Kidney epithelial cell (primary cell): Measurements from ENCODE around the gene C18orf54. TPM values are rescaled to one million over a fixed set of nuclear protein-coding genes. Genes with fewer than 3 reads are reported as not detected.

Source experiments
- DNase-seq: peaks from one replicate; pipeline ENCODE4 v3.0.0-alpha.2; 2010; ENCODE audit warnings: low read depth
- H3K27me3 ChIP-seq: 2 replicates; pipeline ENCODE4 v1.6.0; 2011; ENCODE audit warnings: low read length; ENCODE audit not compliant: control insufficient read depth, insufficient read depth
- H3K36me3 ChIP-seq: 2 replicates; pipeline ENCODE4 v1.5.1; 2011; ENCODE audit warnings: low read length; ENCODE audit not compliant: control insufficient read depth, insufficient read depth
- H3K4me3 ChIP-seq: 2 replicates; pipeline ENCODE4 v1.5.1; 2011; ENCODE audit warnings: low read depth, mild to moderate bottlenecking, control low read depth, low read length
- total RNA-seq: library from RNA; depleted of rRNA; stranded (reverse); fragments of >200 nt; gene quantifications from 2 replicates; pipeline ENCODE4 v1.2.3, GENCODE V29; 2015
- TF ChIP-seq, protein P1 (sequence below): IDR thresholded peaks from 2 replicates; pipeline ENCODE4 v1.5.1; 2011; ENCODE audit warnings: mild to moderate bottlenecking, moderate library complexity, low read length, control low read depth, inconsistent platforms; ENCODE audit not compliant: insufficient read depth, poor library complexity, severe bottlenecking

C18orf54 gene
- total RNA-seq, 1 donor from 2014 or later = 3.4 TPM

DNA sequence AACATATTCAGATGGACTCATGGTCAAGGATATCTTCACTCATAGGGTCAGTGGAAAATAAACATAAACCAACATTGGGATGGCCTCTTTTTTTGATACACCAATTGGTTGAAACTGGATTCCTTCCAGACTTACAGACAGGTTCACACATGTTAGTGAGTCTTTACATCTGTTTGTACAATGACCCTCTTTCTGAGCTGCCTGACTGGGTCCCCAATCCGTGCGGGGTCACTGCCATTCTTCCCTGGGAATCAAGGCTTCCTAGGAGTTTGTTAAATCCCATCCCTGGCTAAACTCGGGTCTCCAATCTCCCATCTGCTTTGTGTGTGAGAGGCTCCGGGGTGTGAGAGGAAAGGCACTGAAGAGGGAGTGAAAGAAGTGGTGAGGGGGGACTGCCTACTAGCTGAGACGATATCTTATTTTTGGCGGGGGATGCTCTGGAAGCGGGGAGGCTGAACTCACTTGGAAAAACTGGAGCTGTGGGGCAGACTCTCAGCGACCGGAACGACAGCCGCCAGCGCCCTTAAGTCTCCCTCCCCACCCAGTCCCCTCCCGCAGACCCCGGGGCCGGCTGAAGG is 535 bp upstream of the C18orf54 start:
- Histone ChIP-seq H3K36me3 (no peaks in the 10 kb centered on the region), H3K27me3 (no peaks in the 10 kb centered on the region), H3K4me3 (peak overlapping the region; percentile 83)
- DNase-seq = no peak
- TF ChIP-seq, protein P1, sequence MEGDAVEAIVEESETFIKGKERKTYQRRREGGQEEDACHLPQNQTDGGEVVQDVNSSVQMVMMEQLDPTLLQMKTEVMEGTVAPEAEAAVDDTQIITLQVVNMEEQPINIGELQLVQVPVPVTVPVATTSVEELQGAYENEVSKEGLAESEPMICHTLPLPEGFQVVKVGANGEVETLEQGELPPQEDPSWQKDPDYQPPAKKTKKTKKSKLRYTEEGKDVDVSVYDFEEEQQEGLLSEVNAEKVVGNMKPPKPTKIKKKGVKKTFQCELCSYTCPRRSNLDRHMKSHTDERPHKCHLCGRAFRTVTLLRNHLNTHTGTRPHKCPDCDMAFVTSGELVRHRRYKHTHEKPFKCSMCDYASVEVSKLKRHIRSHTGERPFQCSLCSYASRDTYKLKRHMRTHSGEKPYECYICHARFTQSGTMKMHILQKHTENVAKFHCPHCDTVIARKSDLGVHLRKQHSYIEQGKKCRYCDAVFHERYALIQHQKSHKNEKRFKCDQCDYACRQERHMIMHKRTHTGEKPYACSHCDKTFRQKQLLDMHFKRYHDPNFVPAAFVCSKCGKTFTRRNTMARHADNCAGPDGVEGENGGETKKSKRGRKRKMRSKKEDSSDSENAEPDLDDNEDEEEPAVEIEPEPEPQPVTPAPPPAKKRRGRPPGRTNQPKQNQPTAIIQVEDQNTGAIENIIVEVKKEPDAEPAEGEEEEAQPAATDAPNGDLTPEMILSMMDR = no peak

DNA sequence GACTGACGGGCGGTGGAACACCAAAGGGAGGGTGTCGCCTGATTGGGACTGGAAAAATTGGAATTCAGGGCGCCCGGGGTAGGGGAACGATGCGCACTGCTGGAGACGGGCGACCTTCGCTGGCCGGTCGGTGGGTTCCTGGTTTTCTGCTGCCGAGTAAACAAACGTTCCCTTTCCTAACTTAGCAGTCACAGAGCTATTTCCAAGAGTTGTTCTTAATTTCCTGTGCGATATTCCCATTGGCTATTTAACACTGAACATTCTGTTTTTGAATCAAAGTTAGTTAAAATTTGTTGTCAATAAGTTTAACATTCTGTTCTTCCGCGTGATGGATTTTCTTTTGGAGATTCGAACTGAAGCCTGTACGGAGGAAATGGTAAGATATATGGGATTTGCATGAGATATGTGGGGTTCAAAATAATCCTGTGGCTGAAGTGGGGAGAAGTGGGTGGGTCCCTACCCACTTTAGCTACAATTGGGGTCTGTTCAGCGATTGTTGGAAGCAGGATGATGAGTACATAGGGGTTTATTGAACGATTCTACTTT is 862 bp downstream of the C18orf54 start:
- H3K4me3 ChIP-seq = peak overlapping the region; percentile 83
- no peak for DNase-seq

DNA sequence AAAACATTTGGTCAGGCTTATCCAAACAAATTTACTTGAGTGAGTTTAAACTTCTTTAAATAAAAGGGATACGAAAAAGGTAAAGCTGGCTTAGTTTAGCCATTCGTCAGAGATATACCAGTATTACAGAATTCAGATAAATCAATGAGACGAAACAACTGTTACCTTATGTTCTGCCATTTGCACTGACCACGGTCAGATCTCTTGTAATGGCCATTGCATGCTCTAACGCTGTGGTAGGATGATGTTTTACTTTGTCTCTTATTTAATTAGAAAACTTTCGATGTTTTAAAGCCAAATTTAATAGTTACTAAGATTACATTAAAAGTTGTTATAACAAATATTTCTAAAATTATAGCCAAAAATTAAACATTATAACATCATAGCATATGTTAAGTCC is 1.5 kb downstream of the C18orf54 start:
- TF ChIP-seq, protein P1 = no peak
- Histone ChIP-seq H3K4me3 (peak overlapping the region; percentile 83), H3K27me3 (no peaks in the 10 kb centered on the region), H3K36me3 (no peaks in the 10 kb centered on the region)
- no peak for DNase-seq

More for the DNA sequence above, 862 bp downstream of the C18orf54 start:
- Histone ChIP-seq H3K27me3 (no peaks in the 10 kb centered on the region), H3K36me3 (no peaks in the 10 kb centered on the region)
- TF ChIP-seq, protein P1 = no peak

DNA sequence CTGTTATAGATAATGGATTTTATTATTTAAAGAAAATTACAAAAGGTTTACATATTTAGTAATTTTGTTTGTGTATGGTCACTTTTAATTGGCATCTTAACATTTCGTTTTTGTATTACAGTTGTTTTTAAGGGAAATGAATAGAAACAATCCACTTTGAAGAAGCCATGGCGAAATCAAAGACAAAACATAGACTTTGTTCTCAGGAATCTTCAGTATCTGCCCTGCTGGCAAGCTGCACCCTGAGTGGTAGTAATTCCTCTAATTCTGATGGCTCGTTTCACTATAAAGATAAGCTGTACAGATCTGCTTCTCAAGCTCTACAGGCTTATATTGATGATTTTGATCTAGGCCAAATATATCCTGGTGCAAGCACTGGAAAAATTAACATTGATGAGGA is 2.7 kb downstream of the C18orf54 start:
- H3K4me3 ChIP-seq = no peak overlapping the region
- H3K27me3 ChIP-seq = no peaks in the 10 kb centered on the region
- no peak for DNase-seq
- TF ChIP-seq, protein P1 = no peak
- no peaks in the 10 kb centered on the region for H3K36me3 ChIP-seq

DNA sequence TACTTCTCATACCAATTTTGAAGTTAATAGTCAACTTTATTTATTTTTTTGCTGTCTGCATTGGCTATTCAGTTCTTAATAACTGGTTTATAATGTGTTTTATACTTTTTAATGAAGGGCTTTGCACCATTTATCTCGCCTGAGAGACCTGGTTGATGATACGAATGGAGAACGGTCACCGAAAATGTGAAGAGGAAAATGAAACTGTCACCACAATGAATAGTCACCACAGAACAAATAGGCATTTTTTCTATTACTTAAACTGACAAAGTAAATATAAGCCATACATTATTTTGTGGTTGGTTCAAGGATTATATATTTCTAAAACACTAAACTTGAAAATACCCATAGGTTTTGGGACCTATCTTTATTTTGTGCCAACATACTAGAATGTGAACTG is 20.4 kb downstream of the C18orf54 start:
- Histone ChIP-seq H3K4me3 (no peak overlapping the region), H3K36me3 (no peaks in the 10 kb centered on the region), H3K27me3 (no peaks in the 10 kb centered on the region)
- no peak for DNase-seq
- TF ChIP-seq, protein P1 = no peak

DNA sequence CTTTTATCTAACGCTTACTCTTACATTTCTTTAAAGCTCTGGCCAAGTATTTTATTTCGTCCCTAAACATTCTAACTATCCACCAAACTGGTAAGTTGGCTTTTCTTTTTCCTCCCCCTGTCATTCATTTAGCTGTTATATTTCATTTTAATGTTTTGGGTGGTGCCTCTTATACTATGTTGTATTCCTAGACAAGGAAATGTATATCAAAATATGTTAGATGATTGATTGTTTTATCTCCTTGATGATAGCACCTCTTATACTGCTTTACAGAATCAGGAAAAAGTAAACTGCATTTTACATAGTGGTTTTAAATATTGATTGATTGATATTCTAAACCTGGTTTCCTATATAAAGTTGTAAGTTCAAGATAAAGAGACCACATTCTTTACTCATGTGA is 23.9 kb downstream of the C18orf54 start:
- no peak overlapping the region for H3K4me3 ChIP-seq
- TF ChIP-seq, protein P1 = no peak

More for the DNA sequence above, 23.9 kb downstream of the C18orf54 start:
- no peak for DNase-seq
- H3K36me3 ChIP-seq = no peaks in the 10 kb centered on the region
- no peaks in the 10 kb centered on the region for H3K27me3 ChIP-seq
